ENCODE measurements around the gene IVD.
"Not testable (repeated sequence)": the region's sequence is repeated elsewhere in the genome, so short reads cannot be mapped to it uniquely, and the experiment has no call there.

IVD gene

GRCh38 chr15:40440743-40441564 is 35.4 kb downstream of the IVD start, which contains the start of gene BAHD1:
TSS of gene BAHD1 (plus strand) at chr15:40440953. CDS start at chr15:40458465, 17,512 bp downstream.
- peak; percentile 97 for DNase-seq

- no peak for DNase-seq
Observed at GRCh38 chr15:40441565-40442531, 36.3 kb downstream of the IVD start.

GRCh38 chr15:40443255-40443654 is 37.7 kb downstream of the IVD start:
- DNase-seq: no peak

- DNase-seq: no peak
Observed at GRCh38 chr15:40443846-40444245, 38.3 kb downstream of the IVD start.

- DNase-seq: no peak
Observed at GRCh38 chr15:40444736-40445135, 39.1 kb downstream of the IVD start.

- no peak for DNase-seq
Observed at GRCh38 chr15:40445421-40445922, 39.9 kb downstream of the IVD start.

GRCh38 chr15:40446144-40446543 is 40.5 kb downstream of the IVD start:
- no peak for DNase-seq

GRCh38 chr15:40448354-40448753 is 42.8 kb downstream of the IVD start:
- no peak for DNase-seq

- no peak for DNase-seq
Observed at GRCh38 chr15:40449275-40449674, 43.7 kb downstream of the IVD start.

- DNase-seq: no peak
Observed at GRCh38 chr15:40450047-40450446, 44.5 kb downstream of the IVD start.

GRCh38 chr15:40451527-40452158 is 46.0 kb downstream of the IVD start:
- DNase-seq: no peak

GRCh38 chr15:40452296-40453090 is 46.9 kb downstream of the IVD start:
- DNase-seq: no peak

- DNase-seq: not testable (repeated sequence)
Observed at GRCh38 chr15:40453941-40454340, 48.3 kb downstream of the IVD start.

- no peak for DNase-seq
Observed at GRCh38 chr15:40454904-40455391, 49.4 kb downstream of the IVD start.

- no peak for DNase-seq
Observed at GRCh38 chr15:40456299-40456712, 50.7 kb downstream of the IVD start.

GRCh38 chr15:40456738-40457137 is 51.1 kb downstream of the IVD start:
- no peak for DNase-seq

- no peak for DNase-seq
Observed at GRCh38 chr15:40458495-40459371, 53.1 kb downstream of the IVD start.

- no peak for DNase-seq
Observed at GRCh38 chr15:40459391-40460015, 53.9 kb downstream of the IVD start.

GRCh38 chr15:40460404-40460803 is 54.8 kb downstream of the IVD start:
- DNase-seq: no peak

GRCh38 chr15:40461958-40462357 is 56.4 kb downstream of the IVD start:
- DNase-seq: no peak
